GM10266 (cell line): ENCODE results near the gene GABPB1.

ENCODE experiments used
- DNase-seq: peaks from one replicate; pipeline ENCODE4 v3.0.0; 2012; ENCODE audit errors: extremely low spot score
- TF ChIP-seq, protein P1 (sequence below): IDR thresholded peaks from 2 replicates; pipeline ENCODE4 v1.5.1; 2012; ENCODE audit warnings: mild to moderate bottlenecking, low read depth; ENCODE audit not compliant: control insufficient read depth, insufficient read depth; ENCODE audit errors: missing control alignments

The GABPB1 gene

DNA sequence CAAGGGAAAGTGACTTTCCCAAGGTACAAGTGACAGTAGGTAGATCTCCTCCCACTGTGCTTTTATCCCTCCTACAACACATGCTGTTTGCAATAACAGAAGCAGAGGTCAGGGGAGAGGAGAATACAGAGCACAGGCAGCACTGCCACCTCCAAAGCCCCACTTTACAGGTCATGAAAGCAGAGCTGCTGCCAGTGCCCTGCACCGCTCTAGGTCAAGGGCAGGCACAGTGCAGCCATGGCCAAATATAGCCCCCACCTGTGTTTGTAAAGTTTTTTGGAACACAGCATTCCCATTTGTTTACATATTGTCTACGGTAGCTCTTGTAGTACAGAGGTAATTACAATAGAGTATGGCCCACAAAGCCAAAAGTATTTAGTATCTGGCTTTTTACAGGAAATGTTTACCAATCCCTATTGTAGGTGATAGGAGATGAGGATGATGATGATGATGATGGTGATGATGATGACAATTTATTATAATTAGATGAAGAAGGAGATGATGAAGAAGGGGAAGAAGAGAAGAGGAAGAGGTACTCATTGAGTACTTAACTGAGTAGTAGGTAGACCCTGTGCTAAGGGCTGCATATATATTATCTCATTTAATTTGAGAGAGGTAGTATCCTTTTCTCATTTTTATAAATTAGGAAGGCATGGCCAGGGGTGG lies 109.9 kb downstream of the GABPB1 start:
- TF ChIP-seq, protein P1, sequence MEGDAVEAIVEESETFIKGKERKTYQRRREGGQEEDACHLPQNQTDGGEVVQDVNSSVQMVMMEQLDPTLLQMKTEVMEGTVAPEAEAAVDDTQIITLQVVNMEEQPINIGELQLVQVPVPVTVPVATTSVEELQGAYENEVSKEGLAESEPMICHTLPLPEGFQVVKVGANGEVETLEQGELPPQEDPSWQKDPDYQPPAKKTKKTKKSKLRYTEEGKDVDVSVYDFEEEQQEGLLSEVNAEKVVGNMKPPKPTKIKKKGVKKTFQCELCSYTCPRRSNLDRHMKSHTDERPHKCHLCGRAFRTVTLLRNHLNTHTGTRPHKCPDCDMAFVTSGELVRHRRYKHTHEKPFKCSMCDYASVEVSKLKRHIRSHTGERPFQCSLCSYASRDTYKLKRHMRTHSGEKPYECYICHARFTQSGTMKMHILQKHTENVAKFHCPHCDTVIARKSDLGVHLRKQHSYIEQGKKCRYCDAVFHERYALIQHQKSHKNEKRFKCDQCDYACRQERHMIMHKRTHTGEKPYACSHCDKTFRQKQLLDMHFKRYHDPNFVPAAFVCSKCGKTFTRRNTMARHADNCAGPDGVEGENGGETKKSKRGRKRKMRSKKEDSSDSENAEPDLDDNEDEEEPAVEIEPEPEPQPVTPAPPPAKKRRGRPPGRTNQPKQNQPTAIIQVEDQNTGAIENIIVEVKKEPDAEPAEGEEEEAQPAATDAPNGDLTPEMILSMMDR: no peak

DNA sequence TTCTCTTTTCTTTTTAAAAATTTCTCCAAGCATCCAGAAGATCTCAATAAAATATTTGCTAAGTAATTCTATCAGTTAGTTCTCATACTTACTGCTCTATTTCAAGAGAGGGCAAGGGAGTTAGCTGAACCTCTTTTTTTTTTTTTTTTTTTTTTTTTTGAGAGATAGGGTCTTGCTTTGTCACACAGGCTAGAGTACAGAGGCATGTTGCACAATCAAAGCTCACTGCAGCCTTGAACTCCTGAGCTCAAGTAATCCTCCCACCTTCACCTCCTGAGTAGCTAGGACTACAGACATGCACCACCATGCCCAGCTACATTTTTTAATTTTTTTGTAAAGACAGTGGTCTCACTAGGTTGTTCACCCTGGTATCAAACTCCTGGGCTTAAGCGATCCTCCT lies 110.8 kb downstream of the GABPB1 start:
- TF ChIP-seq, protein P1: no peak
- no peak for DNase-seq

More for the DNA sequence above, 109.9 kb downstream of the GABPB1 start:
- no peak for DNase-seq

DNA sequence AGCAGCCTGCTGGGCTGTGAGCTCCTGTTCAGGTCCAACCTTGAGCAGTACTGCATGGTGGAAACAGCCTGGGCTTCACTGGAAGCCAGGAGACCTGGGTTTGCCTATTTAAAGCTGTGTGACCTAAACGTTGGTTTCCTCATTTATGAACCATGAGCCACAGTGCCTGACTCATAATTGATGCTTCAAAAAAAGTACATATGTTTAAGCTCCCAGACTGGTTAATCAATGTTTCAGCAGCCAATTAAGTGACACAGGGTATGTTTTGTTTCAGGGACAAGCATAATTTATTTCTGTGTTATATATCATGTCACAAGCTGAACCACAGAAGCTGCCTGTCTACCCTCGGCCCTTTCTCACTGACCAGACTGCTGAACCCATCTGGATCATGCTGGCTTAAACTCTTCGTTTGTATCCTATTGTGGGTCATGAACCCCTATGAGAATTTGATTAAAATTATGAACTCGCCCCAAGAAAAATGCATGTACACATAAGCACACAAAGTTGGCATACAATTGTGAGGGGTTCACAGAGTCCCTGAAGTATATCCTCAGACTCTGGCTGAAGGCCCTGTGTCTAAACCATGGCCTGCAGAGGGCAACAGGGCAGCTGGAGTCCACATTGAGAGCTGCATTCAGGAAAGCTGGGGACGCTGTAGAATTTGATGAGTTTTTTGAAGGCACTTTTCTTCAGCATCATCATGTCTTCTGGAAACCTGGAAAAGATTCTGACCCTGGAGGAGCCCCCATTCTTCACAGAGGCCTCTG lies 113.1 kb downstream of the GABPB1 start:
- TF ChIP-seq, protein P1: no peak
- DNase-seq: no peak

DNA sequence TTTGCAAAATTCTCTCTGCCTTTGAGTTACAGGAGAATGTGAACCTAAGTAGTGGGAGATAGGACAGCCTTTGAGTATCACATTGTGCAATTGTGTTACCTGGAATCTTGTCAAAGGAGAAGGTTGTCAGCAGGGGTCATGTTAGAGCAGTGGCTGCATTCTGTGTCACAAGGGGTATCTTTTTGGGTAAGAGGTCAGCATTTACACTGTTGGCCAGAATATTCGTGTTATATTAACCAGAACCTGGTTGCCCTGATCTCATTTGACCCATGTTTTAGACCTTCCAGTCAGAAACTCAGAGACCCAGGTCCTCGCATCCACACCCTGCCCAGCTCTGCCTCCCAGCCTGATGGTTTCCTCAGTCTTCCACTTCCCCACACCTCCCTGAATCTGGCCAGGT lies 116.7 kb downstream of the GABPB1 start:
- DNase-seq: no peak
- TF ChIP-seq, protein P1: no peak

DNA sequence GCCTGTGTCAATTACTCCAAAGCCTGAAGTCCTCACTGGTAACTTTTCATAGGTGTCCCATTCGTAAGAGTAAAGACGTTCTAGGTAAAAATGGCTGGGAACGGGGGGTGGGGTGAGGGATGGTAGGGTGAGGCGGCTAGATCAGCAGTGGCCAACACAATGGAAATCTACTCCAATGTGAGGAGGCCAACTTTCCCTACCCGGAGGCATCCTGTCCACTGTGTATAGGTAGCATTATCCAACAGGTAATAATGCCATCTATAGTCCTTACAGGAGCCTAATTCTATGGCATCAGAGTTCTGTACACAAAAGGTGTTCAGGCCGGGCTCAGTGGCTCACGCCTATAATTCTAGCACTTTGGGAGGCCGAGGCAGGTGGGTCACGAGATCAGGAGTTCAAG lies 118.6 kb downstream of the GABPB1 start:
- DNase-seq: no peak
- TF ChIP-seq, protein P1: no peak

DNA sequence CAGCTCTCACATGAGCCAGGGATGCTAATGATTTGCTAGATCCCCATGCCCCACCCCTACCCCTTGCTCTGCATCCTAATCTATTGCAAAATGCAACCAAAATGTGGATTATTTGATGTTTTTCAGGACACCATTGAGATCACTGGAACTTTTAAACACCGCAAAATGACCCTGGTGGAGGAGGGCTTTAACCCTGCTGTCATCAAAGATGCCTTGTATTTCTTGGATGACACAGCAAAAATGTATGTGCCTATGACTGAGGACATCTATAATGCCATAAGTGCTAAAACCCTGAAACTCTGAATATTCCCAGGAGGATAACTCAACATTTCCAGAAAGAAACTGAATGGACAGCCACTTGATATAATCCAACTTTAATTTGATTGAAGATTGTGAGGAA lies 119.2 kb downstream of the GABPB1 start:
- TF ChIP-seq, protein P1: no peak
- no peak for DNase-seq

DNA sequence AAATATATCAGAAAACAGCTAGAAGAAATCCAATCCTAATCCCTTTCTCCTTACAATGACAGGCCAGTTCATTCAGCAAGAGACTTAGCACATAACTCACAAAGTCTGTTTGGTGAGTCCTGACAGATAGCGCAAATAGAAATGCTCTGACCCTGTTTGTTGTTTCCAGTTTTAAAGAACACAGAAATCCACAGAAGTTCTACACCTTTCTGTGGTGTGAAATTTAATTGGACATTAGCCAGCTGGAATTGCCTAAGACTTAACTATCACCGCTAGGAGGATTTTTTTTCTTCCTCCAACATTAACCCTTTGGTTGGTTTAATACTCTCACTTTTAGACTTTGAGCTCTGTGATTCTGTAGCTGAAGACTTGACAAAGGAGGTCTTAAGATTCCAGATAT lies 120.2 kb downstream of the GABPB1 start:
- no peak for DNase-seq
- TF ChIP-seq, protein P1: no peak
